SU-DHL-6 (cell line): ENCODE data around the gene GNRH2.

Source experiments
- EZH2phosphoT487 ChIP-seq: fragments of 200-600 bp; sonication (generic), shearing (Covaris generic); conservative IDR thresholded peaks from 2 replicates; pipeline ENCODE4 v1.6.1; 2018; ENCODE audit warnings: mild to moderate bottlenecking, antibody characterized with exemption, low read length, moderate library complexity, mixed read lengths
- TF ChIP-seq, protein P1 (sequence below): fragments of 200-600 bp; sonication (generic); IDR thresholded peaks from one replicate; pipeline ENCODE4 v1.5.1; 2017; ENCODE audit warnings: antibody characterized with exemption, mild to moderate bottlenecking, low read length, moderate library complexity; ENCODE audit not compliant: insufficient read depth, poor library complexity, severe bottlenecking

DNA sequence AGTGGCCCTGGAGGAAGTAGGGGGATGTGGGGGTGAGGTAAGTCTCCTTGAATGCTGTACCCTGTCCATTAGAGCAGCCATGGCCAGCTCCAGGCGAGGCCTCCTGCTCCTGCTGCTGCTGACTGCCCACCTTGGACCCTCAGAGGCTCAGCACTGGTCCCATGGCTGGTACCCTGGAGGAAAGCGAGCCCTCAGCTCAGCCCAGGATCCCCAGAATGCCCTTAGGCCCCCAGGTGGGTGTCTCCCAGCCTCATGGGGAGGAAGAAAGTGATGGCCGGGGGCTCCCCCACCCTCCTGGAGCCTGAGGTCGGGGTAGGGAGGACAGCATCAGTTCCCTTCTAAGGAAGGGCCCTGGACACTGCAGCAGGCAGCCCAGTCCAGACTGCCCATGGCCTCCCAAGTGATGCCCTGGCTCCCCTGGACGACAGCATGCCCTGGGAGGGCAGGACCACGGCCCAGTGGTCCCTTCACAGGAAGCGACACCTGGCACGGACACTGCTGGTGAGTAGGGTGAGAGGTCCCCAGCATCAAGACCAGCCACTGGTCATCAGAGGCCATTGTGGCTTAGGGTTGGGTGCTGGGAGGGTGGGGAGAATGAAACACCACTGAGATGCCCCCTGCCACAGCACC lies 1.0 kb downstream of the GNRH2 start:
- TF ChIP-seq, protein P1, sequence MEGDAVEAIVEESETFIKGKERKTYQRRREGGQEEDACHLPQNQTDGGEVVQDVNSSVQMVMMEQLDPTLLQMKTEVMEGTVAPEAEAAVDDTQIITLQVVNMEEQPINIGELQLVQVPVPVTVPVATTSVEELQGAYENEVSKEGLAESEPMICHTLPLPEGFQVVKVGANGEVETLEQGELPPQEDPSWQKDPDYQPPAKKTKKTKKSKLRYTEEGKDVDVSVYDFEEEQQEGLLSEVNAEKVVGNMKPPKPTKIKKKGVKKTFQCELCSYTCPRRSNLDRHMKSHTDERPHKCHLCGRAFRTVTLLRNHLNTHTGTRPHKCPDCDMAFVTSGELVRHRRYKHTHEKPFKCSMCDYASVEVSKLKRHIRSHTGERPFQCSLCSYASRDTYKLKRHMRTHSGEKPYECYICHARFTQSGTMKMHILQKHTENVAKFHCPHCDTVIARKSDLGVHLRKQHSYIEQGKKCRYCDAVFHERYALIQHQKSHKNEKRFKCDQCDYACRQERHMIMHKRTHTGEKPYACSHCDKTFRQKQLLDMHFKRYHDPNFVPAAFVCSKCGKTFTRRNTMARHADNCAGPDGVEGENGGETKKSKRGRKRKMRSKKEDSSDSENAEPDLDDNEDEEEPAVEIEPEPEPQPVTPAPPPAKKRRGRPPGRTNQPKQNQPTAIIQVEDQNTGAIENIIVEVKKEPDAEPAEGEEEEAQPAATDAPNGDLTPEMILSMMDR: no peak
- no peak for TF ChIP-seq EZH2phosphoT487
